SK-N-SH treated with all-trans-retinoic acid at 6 μM for 48 hours (cell line): ENCODE data around the gene KIF6.

ENCODE experiments used
- ARNTL ChIP-seq: fragments of 450-650 bp; formaldehyde crosslinking; IDR thresholded peaks from 2 replicates; pipeline ENCODE4 v1.5.0; 2020; ENCODE audit warnings: low read depth, mild to moderate bottlenecking, moderate library complexity, borderline replicate concordance
- CSDC2 ChIP-seq: fragments of 250-450 bp; sonication (Bioruptor Pico); IDR thresholded peaks from 2 replicates; pipeline ENCODE4 v1.5.0; 2020; ENCODE audit warnings: mild to moderate bottlenecking, moderate library complexity
- GLIS3 ChIP-seq: fragments of 250-450 bp; sonication (Bioruptor Pico); IDR thresholded peaks from 2 replicates; pipeline ENCODE4 v1.5.0; 2020; ENCODE audit warnings: mild to moderate bottlenecking, moderate library complexity
- ISL1 ChIP-seq: fragments of 250-450 bp; sonication (Bioruptor Pico); IDR thresholded peaks from 2 replicates; pipeline ENCODE4 v2.1.2; 2022; ENCODE audit warnings: mild to moderate bottlenecking, moderate library complexity
- OSR1 ChIP-seq: fragments of 250-450 bp; sonication (Bioruptor Pico); IDR thresholded peaks from 2 replicates; pipeline ENCODE4 v1.8.0; 2022; ENCODE audit warnings: moderate library complexity, mild to moderate bottlenecking, inconsistent platforms
- PATZ1 ChIP-seq: fragments of 250-450 bp; sonication (Bioruptor Pico); IDR thresholded peaks from 2 replicates; pipeline ENCODE4 v1.8.0; 2020; ENCODE audit warnings: mild to moderate bottlenecking, moderate library complexity, borderline replicate concordance
- TCF4 ChIP-seq: fragments of 250-450 bp; sonication (Bioruptor Pico); IDR thresholded peaks from 2 replicates; pipeline ENCODE4 v1.8.0; 2021; ENCODE audit warnings: mild to moderate bottlenecking, moderate library complexity, borderline replicate concordance
- TSHZ2 ChIP-seq: fragments of 250-450 bp; sonication (Bioruptor Pico); IDR thresholded peaks from 2 replicates; pipeline ENCODE4 v1.5.0; 2020; ENCODE audit warnings: mild to moderate bottlenecking, moderate library complexity
- ZFP30 ChIP-seq: fragments of 450-650 bp; formaldehyde crosslinking; IDR thresholded peaks from 2 replicates; pipeline ENCODE4 v1.5.0; 2022; ENCODE audit warnings: mild to moderate bottlenecking, moderate library complexity

DNA sequence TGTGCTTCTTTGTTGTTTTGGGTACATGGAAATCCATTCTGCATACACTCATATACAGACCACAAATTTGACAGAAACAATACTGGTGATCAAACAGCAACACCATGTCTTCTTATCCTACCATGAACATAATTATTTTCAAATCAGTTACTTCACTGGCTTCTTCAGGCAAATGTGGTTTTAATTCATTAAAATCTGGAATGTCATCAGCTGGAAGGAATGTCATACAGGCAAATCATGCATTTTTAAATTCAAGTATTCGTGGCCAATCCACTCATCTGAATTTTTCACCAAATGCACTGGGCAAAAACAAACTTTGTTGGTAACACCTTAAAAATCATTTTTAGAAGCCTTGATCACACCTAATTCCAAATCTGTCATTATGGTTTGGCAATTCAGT lies 59.3 kb downstream of the KIF6 start:
- no peak for TF ChIP-seq TSHZ2 (CRISPR knock-in tag)
- TF ChIP-seq ZFP30 (CRISPR knock-in tag) = no peak
- TF ChIP-seq GLIS3 = no peak
- TF ChIP-seq PATZ1 (CRISPR knock-in tag) = no peak
- TF ChIP-seq OSR1 (CRISPR knock-in tag) = no peak
- TF ChIP-seq ISL1 (CRISPR knock-in tag) = no peak
- no peak for TF ChIP-seq TCF4 (CRISPR knock-in tag)
- no peak for TF ChIP-seq ARNTL (CRISPR knock-in tag)
- no peak for TF ChIP-seq CSDC2 (CRISPR knock-in tag)
